Activated CD4-positive, alpha-beta T cell treated with anti-CD3 and anti-CD28 coated beads for 4 hours (primary cell): ENCODE measurements around the gene C2CD4D.
"Not testable (repeated sequence)": the region's sequence is repeated elsewhere in the genome, so short reads cannot be mapped to it uniquely, and the experiment has no call there.

Experiments used
- DNase-seq, 2 donors: peaks; one replicate each; pipeline ENCODE4 v3.0.0-alpha.2; 2020

Gene C2CD4D

DNA sequence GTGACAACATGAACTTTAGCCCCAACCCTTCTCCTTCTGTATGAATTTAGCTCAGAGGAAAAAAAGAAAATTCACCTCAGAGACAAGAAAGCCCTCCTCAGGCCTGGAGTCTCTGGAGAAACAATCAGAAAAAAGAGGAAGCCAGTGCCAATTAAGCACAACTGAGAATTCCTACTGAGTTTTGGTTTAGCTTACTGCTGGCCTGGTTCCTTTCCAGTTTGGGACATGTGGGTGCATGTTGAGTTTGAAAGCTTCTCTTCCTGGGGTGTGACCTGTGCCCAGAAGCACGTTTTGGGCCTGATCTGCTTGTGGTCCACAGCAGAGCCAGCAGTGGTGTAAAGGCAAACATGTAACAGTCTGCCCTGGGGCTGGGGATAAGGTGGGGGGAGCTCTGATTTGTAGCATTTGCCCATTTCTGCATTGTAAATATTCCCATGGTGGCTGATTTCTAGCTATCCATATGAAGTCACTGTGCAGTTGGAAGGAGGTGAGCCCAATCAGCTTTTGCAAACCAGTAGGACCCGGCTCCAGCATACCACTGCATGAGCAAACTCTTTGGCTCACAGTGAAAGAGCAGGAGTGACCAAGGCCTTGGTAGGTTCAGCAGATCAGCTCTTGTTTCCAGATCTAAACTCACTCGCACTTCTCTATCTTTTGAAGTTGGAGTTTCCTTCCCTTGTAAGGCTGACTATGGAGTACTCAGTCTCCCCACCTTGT, 18.6 kb upstream of the C2CD4D start:
- DNase-seq, result no peak

DNA sequence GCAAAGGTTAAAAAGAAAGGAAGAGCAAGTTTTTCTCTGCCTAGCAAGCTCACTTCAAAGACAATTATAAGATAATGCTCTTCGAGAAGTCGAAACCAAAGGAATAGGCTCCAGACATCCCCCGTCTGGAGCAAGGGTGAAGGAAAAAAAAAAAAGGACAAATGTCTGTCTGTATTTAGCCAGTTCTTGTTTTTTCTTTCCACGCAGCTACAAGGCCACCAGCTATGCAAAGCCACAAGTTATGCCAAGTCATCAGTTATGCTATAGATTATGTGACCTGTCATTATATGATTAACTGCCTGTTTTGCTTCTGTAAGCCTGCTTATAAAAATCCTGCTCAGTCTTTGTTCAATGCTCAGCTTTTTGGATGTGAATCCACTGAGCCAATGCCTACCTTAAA, 16.3 kb upstream of the C2CD4D start:
- DNase-seq, result no peak

DNA sequence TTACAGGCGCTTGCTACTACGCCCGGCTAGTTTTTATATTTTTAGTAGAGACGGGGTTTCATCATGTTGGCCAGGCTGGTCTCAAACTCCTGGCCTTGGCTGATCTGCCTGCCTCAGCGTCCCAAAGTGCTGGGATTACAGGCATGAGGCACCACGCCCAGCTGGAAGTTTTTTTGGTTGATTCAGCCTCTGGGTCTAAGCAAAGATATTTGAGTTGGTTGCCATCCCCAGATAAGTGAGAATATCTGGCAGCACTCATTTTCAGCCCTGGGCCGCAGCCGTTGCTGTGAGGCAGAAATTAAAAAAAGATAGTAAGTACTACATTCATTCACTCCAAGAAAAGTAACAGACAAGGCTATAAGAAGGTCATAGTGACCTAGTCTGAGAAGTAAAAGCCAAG, 15.9 kb upstream of the C2CD4D start:
- not testable (repeated sequence) for DNase-seq

DNA sequence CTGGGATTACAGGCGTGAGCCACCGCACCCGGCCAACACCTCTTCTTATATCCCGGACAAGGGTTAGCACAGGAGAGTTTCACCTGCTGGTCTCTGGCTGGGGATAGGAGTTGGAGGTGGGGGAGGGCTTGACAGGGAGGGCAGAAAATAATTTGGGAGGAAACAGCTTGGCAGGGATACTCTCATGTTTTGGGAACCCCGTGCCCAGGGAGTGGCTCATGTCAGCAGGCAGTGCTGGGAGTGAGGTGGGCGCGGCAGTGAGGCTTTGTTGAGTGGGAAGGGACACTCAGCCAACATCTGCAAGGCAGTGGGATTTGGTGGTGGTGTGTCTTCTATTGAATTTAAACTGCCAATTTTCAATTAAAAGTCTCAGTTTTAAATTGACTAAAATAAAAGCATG, 15.0 kb upstream of the C2CD4D start:
- no peak for DNase-seq

DNA sequence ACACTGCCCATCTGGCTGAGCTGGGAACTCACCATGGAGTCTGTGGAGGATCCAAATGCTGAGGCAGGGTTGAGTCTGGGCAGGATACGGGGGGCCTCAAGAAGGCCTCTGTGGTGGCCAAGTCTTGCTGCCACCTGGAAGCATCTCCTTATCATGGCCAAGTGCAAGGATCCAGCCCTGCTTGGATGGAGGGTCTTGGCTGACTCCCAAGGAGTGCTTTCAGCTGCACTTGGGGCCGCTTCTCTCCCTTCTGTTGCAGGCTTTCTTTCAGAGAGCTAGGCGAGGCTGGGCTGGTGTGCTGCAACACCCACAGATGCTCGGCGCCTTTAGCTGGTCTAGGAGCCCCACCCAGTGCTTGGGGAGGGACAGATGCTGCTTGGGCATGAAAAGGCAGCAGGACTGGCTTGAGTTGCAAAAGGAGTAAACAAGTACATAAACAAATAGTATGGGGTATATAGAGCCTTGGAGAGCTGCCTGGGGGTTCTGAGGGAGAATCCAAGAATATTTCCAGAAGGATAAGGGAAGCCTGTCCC, 13.9 kb upstream of the C2CD4D start, which contains the start of gene THEM5:
THEM5 (minus strand) TSS at position 302 of the 533 bp plus-strand sequence; CDS start at position 155, 147 bp downstream.
- no peak for DNase-seq

DNA sequence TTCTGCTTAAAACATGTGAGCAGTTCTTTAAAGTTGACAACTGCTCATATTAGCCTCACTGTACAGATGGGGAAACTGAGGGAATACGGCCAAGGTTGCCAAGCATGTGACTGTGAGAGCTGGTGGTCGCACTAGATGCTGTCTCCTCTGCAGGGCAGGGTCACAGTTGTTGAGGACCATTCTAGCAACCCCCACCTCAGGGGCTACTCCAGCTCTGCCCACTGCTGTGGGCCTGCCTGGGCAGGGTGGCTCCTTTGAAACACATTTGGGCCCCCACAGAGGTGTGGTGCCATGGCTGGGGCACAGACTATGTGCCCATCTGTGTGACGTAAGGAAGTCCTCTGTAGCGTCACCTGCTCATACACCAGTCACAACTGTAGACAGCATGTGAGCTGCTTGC, 13.1 kb upstream of the C2CD4D start:
- no peak for DNase-seq

DNA sequence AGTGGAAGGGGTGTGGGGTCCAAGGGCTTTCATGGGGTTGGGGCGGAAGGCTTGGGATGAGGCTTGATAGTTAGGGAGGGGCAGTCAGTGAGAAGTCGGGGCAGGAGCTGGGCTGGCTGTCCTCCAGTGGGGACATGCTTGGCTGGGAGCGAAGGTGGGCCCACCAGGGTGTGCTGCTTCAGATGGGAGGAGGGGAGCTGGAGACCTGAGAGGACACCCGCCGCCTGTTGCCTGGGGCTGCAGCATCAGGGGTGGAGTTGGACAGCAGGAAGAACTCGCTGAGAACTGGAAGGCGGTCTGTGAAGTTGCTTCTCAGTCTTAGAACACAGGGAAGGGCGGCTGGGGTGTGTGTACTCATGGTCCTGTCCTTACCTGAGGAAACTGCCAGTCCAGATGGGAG, 12.3 kb upstream of the C2CD4D start:
- no peak for DNase-seq

DNA sequence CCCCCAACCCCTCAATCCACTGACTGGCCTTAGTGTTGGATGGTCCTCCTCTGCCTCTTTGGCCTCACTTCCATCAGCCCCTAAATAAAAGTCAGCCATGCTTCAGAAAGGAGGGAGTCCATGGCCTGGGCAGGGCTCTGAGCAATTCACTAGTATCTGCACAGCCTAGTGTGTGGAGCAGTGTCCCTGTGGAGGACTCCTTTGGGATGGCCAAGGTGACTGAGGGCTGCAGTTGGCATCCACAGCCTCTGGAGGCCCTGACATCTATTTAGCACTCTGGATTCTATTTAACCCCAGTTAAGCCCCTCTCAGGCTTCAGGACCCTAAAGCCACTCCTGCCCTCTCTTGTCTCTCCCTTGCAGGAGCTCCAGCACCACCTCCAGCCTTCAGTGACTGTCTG, 10.3 kb upstream of the C2CD4D start:
- no peak for DNase-seq

DNA sequence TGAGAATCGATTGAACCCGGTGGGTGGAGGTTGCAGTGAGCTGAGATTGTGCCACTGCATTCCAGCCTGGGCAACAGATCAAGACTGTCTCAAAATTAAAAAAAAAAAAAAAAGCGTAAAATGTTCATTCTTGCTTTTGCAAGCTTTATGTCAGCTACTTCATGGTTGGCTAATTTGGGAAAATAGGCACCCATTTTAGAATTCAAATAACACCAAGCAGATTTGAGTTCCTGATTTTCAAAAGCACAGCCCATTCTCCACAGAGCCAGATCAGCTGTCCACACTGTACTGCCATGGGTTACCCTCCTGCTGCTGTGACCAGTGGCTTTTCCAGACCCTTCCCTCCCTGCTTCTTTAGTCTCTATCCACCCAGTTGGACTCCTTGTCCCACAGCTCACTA, 9.5 kb upstream of the C2CD4D start:
- no peak for DNase-seq

DNA sequence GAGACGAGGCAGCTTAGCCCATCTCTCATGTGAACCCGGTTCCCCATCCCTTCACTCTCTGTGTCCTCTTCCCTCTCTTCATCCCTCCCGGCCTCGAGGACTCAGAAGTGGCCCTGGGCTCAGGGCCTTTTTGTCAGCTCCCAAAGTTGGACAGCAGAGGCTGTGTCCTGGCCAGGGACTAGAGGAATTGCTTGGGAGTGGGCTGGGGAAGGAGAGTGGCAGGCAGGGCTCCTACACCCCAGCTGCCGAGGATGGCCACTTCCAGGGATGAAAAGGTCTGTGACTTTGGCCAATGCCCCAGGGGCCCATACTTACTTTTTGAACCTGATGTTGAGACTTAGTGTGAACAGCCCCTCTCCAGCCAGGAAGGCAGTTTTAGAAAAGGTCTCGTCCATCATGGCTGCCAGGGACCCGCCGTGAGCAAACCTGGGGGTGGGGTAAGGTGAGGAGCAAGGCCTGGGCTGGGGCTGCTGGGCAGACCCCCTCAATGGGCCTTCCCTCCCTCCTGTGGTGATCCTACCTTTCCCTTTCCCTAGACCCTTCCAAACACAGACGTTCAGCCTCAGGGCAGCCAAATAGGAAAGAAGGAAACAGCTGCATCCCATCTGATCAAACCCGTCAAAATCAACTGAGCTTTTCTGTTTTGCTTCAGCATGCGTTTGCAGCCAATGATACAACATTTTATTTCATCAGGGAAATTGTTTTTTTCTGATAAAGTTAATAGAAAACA, 8.4 kb upstream of the C2CD4D start:
- DNase-seq, result no peak

DNA sequence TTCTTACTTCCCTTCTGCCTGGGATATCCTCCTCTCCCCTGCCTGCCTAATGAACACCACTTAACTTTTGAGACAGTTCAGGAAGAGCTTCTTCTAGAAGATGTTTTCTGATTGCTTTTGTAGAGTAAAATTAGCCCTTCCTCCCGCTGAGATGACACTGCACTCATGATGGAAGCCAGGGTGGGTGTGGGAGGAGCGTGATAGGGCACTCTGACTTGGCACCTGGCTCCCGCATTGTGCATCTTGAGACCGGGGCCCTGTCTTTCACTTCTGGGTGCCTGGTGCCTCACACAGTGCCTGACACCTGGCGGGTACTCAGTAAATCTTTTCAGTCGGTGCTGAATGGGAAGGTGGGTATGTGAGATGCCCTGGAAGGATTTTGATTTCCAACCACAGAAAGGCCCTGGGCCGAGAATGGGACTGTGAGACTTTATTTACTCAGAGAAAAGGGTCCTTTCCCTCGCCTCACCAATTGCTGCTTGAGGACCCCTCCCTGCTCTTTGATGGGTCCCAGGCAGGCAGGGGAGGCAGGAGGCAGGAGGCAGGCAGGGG, 7.1 kb upstream of the C2CD4D start:
- DNase-seq, result no peak

DNA sequence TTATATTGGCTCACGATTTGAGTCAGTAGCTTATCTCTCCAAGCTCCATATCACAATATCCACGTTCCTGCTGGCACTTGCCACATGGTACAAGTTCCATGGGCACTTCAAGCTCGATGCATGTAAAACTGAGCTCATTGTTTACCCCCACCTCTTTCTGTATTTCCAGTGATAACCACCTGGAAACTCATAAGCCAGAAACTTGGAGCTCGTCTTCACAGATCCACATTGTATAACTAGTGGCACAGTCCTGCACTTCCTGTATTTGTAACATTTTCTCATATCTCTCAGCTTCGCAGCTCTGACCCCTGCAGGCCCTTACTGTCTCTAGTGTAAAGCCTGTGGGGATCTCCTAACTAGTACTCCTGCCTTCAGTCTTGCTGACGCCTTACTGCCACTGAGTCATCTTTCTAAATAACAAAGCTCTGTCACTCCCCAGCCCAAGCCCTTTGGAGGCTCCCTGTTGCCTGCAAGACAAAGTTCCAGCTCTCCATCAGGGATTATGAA, 6.5 kb upstream of the C2CD4D start:
- no peak for DNase-seq

DNA sequence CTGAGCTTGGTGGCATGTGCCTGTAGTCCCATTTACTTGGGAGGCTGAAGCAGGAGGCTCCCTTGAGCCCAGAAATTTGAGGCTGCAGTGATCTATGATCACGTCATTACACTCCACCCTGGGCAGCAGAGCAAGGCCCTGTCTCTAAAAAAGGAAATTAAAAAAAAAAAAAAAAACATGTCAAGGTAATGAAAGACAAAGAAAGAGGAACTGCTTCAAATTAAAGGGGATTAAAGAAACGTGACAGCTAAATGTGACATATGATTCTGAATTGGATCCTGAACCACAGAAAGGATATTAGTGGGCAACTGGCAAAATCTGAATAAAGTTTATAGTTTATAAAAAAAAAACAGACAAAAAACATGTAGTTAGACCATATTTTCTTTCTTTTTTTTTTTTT, 3.8 kb upstream of the C2CD4D start:
- no peak for DNase-seq

DNA sequence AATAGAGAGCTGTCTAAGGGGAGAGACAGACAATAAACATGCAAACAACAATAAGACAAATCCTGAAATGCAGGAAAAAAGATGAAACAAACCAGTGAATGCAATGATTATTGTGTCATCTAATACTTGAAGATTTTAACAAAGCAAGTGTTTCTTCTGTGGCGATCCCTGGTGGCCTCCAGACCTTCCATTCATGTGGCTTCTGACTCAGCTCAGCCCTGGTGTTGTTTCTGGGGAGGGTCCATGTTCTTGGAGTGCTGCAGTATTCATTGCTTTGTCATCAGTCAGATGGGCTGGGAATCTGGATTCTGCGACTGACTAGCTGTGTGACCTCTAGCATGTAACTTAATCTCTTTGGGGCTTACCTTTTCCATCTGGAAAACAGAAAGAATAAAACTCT, 1.5 kb upstream of the C2CD4D start:
- DNase-seq, result no peak

DNA sequence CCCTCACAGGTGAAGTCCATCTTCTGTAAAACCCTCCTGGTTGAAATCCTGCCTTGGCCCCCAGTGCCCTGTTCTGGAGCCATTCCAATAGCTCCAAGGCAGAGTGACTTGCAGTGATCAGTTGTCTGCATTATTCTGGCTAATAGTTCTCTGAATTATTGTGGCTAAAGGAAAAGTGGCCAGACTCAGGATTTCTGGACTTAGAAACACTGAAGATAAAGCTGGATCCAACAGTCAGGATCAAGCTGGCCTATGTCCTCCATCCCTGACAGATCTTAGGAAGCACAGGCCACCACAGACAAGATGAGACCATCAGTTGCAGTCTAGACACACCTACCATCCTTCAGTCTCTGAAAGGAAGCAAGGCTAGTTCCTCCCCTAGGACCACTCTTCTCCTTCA, 801 bp upstream of the C2CD4D start:
- no peak for DNase-seq

DNA sequence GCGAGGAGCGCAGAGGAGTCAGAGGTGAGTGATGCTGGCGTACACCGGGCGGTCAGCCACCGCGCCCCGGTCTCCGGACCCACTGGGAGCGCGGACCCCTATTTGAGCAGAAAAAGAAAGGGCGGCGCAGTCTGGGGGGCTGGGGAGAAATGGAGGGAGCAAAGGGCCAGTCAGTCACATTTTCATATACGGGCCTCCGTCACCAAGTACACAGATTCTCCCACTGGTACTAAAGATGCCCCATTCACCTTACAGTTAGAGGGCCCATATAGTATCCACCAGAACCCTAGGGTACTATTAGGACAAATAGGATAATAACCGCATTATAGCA, 573 bp downstream of the C2CD4D start:
- no peak for DNase-seq

DNA sequence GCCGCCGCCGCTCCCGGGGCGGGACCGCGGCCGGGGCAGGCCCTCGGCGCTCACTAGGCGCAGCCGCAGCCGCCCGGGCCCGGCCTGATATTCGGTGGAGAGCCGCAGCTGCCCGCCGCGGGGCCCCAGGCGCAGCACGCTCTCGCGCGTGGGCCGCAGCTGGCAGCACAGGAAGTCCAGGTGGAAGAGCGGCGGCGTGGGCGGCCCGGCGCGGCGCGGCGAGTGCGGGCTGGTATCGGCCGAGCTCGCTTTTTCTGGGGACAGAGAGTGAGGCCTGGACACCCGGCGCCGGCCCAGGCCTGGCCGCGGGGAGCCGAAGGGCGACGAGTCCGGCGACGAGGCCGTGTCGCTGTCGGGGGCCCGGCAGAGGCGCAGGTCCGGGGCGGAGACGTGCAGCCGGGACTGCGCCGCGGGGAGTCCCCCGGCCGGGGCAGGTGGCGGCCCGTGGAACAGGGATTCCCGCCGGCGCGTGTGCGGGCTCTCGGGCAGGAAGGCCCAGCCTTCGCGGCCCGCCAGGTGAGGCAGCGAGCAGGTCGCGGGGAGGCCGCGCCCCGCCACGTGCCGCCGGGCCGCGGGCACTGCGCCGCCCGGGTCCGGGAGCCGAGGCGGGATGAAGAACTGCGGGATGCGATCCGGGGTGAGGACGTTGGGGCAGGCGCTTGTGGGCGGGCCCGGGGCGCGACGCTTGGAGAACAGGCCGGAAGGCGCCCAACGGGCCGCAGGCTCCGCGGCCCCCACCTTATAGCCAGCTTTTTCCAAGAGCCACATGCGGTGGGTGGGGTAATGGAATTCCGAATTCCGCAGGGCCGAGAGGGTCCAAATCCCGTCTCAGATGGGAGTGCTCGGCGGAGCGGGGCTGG, 1.2 kb downstream of the C2CD4D start:
- peak in 1 of 2 donors; percentile 49 for DNase-seq

DNA sequence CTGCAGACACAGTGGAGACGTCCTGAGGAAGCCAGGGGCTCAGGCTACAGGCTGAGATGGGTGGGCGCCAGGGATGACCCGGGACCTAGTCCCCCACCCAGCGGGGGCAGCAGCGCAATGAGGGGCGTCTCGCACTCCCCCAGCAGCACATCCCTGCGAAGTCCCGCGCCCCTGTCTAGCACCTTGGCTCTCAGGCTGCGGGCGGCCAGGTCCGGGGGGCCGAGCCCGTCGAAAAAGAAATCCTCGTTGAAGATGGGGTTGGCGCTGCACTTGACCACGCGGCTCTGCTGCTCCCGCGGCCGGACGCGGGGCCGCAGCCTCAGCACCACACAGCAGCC, 1.8 kb downstream of the C2CD4D start:
- no peak for DNase-seq

DNA sequence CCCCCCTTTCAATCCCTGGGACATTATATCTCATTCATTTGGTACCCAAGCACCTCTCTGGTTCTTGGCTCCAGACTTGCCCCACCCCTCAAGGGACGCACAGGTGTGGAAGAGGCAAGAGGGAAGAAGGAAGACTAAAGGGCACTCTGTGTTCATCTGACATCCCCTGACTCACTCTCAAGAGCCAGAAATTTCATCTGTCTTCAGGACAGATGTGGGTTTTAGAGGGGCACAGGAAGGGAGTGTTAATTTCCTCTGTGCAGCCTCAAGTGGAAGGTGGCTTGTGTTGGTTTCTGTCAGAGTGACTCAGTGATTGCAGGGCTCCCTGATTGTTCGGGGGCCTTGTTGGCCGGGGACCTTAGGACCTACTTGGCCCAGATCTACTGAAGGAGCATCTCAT, 2.4 kb downstream of the C2CD4D start:
- no peak for DNase-seq

DNA sequence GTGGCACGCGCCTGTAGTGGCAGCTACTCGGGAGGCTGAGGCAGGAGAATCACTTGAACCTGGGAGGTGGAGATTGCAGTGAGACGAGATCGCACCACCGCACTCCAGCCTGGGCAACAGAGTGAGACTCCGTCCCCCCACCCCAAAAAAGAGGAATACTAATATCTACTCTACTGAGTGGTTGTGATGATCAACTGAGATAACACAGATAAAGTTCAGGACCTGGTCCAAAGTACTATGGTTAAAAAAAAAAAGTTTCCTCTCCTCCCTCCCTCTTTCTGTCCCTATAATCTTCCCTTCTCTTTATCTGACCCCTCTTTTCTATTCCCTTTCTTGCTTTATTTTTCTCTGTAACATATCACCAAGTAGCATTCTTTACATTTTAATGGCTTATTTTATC, 4.0 kb downstream of the C2CD4D start:
- DNase-seq, result no peak

DNA sequence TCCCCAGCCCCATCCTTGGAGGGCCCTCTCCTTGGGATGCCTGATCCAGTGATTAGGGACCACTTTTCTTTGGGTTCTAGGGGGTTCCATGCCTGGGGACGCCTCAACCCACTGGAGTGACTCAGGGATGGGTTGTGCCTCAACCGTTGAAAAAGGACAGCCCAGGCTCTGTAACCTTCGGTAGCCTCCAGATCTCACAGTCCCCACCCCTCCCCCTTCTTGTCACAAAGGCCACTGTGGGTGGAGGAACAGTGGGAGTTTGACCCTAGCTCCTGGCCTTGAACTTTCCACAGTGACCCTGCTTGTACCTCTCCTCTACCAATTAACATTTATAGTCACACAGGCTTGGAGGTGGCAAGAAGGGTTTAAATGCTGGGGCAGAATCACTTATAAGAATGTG, 5.4 kb downstream of the C2CD4D start:
- DNase-seq, result no peak

DNA sequence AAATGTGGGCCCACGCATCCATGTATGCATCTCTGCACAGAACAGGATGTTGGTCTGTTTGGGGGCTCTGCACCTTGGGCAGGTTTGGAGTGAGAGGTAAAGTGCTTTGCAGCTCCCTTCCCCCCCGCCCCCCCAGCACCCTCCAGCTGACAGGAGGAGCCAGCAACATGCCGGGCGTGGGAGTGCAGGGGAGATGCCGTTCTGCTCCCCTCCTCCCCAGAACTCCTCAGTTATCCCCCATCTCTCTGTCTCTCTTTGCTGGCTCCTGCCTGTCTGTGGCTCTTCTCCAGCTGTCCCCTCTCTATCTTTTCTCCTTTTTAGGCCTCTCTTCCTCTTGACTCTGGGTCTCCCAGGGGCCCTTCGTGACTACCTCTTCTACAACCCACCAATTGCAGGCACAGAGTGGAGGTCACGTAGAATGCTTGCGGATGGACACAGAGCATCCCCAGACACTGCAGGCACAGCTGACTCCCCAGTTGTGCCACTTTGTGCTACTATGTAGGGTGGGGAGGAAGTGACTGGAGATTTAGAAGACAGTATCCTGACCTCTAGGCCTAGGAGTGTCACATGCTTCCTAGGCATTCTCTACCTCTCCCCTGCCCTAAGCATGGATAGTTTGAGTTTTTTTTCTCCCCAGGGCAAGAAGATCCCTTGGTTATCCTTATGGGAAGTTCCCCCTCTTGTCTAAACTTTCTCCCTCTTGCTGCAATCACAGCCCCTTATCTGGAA, 6.3 kb downstream of the C2CD4D start:
- no peak for DNase-seq
